ENCODE results near the gene DPT.

Gene DPT

DNA sequence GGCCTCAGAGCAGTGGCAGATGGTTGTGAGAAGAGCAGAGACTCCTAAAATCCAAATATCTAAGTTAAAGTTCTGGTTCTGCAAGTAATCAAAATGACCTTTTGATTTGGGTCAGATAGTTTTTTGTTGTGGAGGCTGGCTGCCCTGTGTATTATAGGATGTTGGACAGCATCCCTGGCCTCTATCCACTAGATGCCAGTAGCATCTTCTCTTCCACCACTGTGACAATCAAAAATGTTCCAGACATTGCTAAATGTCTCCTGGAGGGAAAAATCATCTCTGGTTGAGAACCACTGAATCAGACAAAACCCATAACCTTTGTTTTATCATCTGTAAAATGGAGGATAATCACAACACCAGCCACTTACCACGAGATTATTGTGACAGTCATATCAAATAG lies 5.9 kb upstream of the DPT start:
- no peak for DNase-seq

- no peak for DNase-seq
These were observed 5.3 kb upstream of the DPT start for GRCh38 chr1:168734271-168734670.

GRCh38 chr1:168733241-168733640 lies 4.2 kb upstream of the DPT start:
- no peak for DNase-seq

GRCh38 chr1:168732736-168733135 lies 3.7 kb upstream of the DPT start:
- DNase-seq: no peak

DNA sequence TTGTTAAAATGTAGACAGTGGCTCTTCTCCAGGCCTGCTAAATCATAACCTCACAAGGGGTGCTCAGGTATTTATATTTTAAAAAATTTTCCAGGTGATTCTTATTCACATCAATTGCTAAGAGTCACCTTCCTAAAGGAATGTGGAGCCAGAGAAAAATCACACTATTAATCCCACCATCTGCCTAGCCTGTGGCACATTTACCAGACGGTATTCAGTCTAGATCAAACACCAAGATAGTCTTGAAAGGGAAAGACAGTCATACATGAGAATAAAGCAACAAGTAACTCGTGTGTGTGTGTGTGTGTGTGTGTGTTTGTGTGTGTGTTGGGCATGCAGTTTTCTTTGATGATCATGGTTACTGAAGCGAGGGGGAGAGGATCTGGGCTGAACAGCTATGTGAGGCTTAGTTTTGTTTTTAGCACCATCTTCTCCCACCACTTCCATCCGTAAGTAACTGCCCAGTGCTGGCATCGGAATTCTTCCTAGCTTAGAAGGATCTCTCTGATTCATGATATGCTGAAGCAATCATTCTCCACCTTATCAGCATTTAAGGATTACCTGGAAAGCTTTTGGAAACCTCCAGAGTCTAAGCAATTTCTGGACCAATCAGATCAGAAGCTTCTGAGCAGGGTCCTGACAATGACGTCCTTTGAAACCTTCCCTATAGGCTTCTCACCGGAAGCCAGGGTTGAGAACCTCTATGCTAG lies 2.4 kb upstream of the DPT start:
- DNase-seq: no peak

DNA sequence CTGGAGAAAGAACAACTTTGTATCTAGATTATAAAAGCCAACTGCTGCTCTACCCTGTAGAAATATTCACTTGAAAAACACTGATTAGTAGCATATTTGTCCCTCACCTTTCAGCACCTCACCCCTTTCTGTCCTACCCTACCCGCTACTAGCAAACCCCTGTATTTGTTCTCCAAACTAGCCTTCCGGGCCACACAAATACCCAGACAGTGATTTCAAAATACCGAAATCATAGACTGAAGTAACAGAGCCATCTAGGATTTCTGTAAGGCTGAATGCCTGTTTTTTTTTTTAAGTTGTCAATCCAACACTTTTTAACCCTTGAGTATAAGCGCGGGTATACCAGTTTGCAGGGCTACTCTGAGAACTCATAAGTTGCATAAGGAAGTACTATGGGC lies 398 bp upstream of the DPT start:
- no peak for DNase-seq

DNA sequence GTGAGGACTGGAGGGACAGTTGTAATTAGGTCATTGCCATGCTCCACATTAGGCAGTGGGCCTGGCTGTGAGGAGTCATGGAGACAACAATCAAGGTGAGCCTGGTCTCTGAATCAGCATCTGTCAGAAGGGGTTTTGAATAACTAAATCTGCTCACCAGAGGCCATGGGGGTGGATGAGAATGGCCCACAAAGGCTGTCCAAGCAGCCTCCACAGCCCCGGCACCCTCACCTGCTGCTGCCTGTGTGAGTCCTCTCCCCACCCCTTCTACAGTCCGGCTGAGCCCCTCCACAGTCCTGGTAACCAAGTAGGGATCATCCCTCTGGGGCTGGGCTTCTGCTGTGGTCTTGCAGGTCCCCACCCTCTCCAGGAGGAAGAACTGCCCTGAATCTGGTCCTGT lies 2.3 kb downstream of the DPT start:
- DNase-seq: no peak

DNA sequence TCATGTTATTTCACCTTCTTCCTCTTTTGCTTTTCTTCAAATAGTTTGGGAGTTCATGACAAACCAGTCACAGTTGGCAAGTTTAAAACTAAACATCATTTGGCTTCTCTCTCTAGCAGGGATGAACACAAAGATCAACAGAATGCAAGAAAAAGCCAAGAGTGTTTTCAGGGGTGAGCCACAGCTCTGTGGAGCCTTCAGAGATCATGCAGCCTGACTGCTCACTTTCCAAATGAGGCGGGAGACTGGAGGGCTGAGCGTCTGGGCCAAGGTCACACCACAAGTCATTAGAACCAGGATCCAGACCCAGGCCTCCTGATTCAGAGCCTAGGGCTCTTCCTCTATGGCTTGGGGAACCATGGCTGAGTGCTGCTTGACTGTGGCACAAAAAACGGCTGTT lies 2.7 kb downstream of the DPT start:
- DNase-seq: no peak

- DNase-seq: no peak
These were observed 3.2 kb downstream of the DPT start for GRCh38 chr1:168725831-168726230.

DNA sequence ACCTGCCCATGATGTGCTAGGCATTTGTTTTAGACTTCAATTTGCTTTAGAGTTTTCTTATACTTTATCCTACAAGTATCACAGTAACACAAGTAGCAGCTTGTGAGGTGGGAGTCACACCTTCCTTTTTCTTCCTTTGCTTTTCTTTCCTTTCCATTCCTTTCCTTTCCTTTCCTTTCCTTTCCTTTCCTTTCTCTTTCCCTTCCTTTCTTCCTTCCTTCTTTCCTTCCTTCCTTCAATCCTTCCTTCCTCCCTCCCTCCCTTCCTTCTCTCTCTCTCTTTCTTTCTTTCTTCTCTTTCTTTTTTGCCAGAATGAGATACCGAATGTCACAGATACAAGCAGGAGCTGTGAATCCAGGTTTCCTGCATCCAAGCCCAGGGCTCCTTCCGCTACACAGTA lies 3.9 kb downstream of the DPT start:
- no peak for DNase-seq

GRCh38 chr1:168723000-168723399 lies 6.0 kb downstream of the DPT start:
- no peak for DNase-seq

DNA sequence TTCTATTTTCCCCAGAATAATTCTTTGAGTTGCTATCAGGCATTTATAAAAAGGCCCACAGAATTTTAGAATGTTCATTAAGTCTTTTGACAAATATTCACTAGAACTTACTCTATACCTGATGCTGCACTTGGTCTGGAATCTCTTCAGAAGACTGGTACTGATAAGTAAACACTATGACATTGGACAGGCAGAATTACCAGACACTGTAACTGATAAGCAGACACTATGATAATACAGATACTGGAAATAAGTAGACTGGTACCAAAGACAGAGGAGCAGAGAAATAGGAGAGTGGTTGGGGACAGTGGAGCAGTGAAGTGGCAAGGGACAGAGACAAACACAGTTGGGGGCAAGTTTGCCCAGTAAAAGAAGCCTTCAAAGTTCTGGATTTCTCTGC lies 8.2 kb downstream of the DPT start:
- DNase-seq: no peak

DNA sequence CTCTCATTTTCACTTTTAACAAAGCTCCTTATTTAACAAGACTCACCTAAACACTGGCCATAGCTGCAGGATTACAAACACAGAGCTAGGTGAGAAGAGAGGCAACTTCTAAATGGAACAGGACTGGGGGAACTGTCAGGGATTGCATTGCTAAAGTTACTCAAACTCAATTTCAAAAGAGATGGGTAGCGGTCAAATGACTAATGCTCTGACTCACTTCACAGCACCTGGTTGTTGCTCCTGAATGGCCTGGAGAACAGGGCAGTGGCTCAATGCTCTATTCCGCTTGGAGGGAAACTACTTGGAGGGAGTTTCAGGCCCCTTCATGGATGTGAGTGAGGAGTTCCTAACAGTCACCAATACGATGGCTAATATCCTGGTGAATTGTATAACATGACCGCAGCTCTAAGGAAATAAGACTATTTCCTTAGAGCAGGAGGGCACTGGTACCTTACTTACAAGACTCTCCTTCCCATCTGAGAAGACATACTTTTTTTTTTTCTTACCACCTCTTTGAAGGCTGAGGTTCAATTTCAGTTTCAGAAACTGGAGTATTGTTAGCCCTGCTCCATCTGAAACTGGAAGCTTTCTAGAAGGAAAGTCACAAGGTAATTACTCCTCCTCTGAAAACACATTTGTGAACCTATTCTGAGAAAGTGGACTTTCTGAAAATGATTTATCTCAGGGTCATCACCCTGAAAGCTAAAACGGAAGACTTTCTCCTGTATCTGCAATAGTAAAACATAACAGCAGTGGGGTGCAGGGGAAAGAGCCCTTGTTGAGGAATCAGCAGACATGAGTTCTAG lies 9.5 kb downstream of the DPT start:
- no peak for DNase-seq

GRCh38 chr1:168717906-168718891 lies 10.8 kb downstream of the DPT start:
- no peak for DNase-seq

GRCh38 chr1:168714012-168714411 lies 15.0 kb downstream of the DPT start:
- no peak for DNase-seq

- no peak for DNase-seq
These were observed 19.3 kb downstream of the DPT start for GRCh38 chr1:168709405-168710363.

DNA sequence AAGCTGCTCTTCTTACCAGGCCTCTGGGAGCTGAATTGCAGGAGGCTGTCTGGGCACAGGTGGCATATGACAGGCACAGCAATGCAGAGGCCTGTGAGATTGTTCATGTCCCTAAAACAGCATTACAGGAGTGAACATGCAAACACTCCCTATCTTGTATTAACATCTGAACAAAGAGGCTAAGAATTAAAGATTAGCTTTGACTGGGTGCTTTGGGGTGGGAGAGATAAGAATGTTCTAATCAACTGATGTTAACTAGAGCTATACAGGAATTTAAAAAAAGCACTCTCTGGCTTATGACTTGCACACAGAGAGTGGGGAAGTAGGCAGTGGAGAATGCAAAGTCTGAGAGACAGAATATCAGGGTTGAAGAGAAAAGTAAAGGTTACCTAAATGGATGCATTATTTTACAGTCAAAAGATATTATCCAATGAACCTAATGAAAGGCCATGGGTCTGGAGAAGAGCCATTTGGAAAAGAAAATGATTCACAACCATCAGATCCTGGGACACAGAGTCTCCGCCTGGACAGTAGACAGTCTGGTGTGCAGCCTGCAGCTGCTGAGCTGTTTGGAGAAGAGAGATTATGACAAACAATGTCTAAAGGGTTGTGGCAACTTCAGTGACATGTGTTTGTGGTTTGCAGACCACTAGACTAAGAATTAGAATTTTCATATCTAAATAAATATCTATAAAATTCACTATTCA lies 20.2 kb downstream of the DPT start:
- no peak for DNase-seq

DNA sequence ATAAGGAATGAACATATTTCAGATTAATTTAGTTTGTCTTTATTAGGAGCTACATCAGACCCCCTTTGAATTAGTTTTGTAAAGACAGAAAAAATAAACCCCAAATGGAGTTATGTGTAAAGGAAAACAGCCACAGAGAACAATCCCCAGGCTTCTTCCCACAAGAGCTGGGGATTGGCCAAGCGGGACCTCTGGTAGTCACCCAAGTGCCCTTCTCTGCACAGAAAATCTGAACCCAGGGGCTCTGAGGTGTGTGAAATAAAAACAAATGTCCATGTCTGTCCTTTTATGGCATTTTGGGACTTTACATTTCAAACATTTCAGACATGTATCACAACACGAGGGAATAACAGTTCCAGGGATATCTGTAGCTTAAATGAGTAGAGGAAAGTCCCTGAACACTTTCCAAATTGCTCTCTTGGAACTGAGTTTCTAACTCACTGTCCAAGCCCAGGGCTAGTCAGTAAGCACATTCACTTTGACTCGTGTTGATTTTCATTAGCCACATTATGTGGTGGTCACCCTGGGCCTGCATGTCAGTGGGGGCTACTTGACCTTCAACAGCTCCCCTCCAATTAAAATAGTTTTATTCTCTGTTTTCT lies 22.5 kb downstream of the DPT start:
- no peak for DNase-seq

DNA sequence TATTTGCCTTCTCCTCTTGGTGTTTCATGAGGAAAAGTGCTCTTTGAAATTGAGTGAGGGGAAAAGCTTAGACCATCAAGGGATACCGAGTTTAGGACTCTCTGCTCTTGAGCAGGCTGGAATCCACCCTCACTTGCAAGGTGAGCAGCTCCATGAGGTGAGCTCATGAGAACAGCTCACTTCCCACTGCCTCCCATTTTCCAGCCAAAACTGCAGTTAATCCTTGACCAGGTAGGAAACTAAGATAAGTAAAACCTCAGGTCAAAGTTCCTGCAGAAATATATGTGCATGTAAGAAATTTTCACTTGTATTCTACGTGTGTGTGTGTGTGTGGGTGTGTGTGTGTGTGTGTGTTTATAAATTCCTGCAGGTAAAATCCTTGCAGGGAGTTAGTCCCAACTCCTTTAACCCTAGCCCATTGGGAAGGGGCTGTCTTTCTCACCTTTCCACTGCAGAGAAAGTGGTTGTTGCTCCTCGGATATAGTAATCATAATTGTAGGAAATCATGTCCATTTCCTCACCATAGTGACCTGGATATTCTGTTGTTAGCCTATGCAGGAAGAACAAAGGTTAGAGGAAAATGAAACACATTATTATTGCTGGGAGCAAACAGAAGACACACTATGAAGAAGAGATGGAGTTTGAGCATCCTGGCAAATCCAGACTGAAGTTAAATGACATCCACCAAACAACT lies 28.3 kb downstream of the DPT start:
- no peak for DNase-seq

GRCh38 chr1:168698453-168698852 lies 30.6 kb downstream of the DPT start:
- DNase-seq: no peak

Data from RPMI8226 (cell line).